GM12801 (cell line): Measurements from ENCODE around the gene SMC3.

Source experiments
- CTCF ChIP-seq: IDR thresholded peaks from one replicate; pipeline ENCODE4 v1.5.1; 2011; ENCODE audit warnings: control low read depth; ENCODE audit not compliant: insufficient read length; ENCODE audit errors: extremely low read depth

Gene SMC3

DNA sequence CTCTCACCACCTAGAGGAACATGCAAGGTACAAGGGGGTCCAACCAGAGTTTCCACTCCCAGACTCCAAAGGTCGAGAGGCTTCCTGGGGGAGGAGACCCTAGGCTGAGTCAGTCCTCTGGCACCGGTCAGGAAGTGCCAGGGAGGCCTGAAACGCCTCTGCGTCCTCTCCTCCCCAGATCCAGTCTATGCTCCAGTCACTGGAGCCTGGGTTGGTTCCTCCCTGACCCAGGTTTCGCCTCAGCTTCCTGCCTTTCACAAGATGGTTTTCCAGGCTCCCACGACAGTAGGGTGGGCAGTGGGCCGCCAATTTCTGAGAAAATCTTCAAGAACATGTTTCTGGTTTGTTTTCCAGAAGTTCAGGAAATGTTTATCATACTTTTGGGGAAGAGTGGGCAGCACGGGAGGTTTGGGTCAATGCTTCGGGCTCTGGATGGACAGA, 39.7 kb upstream of the SMC3 start:
- no peak for TF ChIP-seq CTCF

DNA sequence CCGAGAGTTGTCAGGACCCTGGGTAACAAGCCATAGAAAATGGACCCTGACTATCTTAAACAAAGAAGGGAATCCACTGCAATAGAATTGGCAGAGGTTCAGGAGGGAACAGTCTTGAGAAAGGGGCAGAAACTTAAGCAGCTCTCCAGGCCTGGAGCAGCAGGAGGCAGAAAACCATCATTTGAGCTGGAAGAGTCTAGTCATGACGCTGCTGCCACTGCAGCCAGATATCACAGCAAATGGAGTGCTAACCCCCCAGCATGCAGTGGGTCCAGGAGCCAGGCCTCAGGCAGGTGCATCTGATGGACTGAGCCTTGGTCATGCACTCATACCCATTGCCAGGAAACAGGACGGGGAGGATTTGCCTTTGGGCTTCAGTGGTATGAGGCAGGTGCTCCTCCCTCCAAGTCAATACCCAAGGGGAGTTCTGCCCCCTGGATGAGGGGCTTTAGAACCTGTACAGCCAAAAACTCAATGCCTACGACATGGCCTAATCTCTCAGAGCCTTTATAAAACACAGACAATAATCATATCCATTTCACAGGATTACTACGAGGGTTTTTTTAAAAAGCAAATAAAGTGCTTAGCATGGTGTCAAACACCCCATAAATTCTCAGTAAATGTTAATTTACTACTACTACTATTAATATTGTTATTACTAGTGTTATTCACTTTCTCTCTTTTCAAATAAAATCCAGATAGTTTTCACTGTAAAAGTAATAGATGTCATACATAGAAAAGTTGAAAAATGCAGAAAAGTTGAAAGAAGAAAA, 39.1 kb upstream of the SMC3 start:
- TF ChIP-seq CTCF, result no peak

DNA sequence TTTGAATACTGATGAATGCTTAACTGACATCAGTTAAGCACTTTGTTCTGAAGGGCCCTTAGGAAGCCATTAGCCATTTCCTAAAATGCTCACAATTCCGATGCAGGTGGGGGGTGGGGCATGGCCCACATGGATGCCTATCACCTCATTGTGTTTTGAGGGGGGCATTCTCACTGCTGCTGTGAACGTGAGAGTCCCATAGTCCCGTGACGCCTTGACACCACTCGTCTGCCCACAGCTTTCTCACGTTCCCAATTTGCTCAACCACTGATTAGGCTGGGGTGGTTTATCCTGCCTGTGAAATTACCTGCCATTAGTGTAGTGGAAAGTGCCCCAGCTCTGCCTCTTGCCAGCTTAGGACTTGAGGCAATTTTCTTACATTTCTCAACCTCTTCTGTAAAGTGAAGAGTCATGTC, 37.9 kb upstream of the SMC3 start:
- no peak for TF ChIP-seq CTCF

DNA sequence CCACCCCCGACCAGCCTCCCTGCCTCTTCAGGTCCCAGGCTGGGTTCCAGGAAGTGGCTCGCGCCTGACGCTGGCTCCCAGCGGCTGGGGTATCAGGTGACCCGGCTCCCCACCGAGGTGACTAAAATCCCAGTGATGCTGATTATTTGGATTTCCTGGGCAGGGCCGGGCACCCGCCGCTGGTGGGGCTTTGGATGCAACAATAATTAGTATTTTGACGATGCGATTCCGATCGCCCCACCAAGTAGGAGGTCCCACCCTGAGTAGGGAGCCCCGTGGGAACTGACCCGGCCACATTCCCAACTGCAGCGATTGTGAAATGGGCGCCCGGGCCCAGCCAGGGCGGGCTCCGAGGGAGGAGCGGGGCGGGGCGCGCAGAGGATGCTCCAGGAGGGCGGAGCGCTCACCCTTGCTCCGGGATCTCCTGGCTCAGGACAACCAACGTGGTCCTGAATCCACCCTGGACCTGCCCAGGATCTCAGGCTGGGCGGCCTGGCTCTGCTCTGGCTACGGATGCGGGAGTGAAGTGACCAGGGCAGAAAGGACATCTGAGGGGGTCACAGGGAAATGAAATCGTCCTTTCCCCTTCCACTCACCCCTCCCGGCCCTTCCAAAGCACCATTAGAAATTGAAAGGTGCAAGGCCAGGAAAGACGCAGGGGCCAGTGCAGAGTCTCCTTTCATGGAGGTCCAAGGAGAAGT, 37.2 kb upstream of the SMC3 start:
- TF ChIP-seq CTCF, result no peak

DNA sequence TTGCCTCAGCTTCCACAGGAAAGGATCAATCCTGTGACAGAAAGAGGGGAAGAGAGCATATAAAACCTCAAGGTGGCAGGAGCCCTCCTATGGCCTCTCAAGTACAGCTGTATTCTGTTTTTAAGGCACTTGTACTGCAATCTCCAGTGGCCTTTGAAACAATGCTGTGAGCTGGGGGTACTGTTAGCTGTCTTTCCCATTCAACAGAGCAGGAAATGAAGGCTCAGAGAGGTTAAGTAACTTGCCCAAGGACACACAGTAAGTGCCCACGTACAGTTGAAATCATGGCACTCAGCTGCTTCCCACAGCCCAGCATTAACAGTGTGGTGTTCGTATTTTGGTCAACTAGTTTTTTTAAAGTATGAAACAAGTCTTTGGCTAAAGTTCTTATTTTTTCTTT, 35.8 kb upstream of the SMC3 start:
- TF ChIP-seq CTCF, result no peak

DNA sequence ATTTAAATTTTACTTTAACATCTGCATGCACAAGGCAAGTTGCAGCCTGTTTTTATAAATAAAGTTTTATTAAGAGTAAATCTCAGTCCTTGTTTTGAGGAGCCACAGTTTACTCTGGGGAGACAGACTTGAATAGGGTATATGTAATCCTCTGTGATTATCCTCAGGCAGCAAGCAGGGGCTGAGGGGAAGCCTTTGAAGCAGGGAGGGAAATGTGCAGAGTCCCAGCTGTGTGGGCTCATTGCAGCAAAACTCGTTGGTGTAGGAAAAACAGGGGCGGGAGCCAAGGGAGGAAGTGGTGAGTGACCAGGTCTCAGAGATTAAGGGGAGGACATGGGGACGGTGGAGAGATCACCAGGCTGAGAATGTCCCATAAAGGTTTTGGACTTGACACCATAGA, 34.3 kb upstream of the SMC3 start:
- TF ChIP-seq CTCF, result no peak

DNA sequence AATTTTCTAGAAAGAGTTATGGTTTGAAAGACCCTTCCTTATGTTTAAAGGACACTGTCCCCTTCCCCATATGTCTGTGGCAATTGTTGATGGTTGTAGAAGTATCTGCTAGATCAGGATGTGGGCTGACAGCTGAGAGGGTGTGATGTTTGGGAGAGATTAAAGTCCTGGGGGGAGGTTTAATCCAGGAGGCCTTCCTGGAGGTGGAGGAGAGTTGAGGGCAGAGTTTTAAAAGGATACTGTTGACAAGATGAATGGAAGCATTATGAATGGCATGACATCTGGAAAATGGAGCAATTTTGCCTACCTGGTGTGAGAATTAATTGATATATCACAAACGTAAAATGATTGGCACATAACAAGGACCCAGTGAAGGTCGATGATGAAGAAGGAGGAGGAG, 32.9 kb upstream of the SMC3 start:
- TF ChIP-seq CTCF, result no peak
